ENCODE results near the gene WWOX.

The WWOX gene

DNA sequence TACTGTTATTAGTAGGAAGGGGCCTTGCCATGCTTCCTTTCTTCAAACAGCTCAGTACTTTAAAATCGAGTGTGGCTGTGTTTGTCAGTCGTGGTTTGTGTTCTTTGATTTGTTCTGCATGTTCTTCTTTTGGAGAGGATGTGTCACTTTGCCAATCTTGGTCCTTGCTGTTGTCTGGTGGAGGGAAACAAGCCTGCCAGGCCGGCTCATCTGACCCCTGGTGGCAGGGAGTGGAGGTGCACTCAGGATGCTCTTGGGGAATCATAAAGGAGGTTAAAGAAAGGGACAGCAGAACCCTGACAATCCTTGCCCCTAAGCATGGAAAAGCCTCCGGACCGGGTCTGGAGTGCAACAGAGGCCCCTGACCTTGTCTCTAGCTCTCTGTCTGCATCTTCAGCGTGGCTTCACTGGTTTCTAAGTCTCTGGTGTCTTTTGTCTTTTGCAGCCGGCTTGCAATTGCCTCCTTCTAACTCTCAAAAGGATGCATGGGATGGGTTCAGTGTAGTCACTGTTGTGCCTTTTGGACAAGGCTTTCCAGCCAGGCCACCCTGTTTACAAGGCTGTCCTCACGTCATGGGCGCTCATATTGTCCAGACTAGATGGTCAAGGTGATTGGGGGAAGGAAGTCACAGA lies 135.8 kb downstream of the WWOX start:
- peak; percentile 78 for DNase-seq

DNA sequence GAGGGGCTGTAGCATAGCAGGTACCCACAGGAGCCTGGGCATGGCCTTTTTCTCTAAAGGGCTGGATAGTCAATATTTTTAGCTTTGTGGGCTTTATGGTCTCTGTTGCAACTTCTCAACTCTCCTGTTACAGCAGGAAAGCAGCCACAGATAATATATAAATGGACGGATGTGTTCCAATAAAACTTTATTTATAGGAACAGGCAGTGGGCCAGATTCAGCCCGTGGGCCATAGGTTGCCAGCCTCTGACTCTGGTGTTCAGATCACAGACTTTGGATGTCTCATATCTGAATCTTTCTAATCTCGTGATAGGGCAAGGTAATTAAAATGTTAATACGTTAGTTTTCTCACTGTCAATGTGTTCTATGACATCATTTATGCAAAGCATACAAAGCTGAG lies 136.4 kb downstream of the WWOX start:
- DNase-seq = no peak

DNA sequence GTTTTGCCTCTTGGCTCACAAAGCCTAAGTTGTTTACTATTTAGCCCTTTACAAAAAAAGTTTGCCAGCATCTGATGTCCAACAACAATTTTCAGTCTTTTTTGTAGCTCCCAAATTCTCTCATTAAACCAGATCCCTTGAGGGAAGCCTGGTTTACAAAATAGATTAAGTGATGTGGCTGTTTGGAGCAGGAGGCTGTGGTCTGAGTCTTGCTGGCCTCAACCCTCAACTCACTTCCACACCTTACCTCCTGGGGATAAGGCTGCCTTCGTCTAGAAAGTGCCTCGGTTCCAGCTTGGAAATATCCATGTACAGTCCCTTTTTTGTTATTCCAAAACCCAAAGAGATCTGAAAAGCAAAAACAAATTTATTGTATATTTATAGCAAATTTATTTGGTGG lies 138.4 kb downstream of the WWOX start:
- DNase-seq = no peak

DNA sequence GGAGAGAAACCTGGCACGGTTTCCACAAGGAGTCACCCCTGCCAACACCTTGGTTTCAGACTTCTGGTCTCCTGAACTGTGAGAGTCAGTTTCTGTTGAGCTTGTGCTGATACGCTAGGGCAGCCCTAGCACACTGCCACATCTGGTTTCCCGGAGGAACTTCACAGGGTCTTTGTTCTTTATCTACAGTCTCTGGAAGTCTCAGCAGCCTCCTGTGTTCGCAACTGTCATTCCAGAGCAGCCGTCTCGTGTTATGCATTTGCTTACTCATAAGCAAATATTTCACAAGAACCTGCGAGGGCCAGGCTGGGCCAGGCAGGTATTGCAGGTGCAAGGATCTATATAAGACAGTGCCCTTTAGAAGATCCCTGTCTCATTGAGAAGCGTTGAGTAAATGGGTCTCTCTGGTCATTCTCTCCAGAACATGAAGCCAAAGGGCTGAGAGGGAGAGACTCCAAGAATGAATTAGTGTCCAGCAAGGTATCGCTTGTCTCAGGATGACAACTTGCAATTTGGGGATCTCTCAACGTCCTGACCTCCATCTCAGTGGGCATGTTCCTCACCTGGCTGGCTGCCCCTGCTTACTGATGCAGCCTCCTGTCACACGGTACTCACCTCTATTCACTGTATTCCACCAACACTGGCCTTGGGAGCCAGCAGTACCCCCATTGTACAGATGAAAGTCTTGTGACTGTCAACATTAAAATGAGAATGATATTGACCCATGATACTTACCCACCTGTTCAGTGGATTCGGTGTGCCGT lies 141.2 kb downstream of the WWOX start:
- no peak for DNase-seq

DNA sequence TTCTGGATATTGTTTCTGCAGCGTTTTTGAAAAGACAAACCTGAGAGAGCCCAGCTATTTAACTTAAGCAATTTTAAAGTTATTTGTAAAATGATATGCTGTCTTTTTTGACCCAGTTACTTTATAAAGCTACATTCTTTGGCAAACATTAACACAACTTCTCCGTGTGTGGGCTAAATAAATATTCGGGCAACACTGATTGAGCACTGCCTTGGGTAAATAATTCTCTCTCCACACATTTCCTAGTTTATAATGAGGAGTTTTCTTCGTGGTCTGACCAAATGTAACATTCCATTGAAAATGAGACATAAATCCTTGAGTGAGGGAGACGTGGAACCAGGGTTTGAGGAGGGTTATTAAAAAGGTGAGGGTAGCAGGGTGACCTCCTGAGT lies 142.8 kb downstream of the WWOX start:
- no peak for DNase-seq

DNA sequence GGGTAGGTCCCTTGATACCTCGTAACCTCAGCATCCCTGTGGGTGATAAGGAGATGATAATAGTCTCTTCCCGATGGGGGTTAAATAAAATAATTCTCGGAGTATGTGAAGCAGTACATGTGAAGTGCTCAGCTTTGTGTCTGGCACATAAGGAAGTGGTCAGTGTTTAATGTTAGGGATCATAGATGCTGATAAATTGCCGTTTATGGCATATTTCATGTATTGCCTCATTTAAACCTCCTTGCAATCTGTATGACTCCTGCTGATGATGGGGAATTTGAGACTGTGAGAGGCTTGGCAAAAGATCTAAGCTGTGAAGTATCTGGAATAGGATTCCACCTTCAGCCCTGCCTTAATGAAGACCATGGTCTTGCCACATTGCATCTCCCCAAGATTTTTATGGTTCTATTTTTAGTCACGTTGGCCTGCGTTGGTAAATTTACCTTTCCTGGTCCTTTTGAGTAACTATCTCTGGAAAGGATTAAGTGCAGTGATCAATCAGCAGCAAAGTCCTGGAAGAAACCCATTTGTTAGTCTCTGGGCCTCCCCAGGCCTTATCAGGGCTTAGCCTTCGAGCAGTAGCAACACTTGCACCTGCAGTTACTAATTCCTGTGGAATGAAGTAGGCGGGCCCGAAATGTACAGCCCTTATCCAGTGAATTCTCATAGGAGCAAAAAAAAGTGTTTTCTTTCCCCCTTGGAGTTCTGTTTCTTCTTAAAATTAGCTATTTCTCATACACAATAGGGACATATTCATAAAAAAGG lies 144.9 kb downstream of the WWOX start:
- DNase-seq = no peak

DNA sequence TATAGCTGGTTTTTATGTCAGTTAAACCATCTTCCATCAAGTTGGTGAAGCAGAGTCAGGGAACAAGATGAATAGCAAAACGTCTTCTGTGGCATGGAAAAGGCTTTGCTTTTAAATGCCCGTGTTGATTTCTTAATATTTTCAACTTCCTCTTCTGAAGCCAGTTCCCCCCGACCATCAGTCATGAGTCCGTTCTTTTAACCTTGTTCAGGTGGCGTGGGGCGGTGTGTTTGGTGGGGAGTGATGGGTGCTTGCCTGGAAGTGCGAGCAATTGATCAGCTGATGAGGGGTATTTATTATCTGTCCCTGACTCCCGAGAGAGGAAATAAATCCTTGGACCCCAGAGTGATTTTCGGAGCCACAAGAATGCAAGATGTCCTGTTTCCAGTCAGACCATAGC lies 147.1 kb downstream of the WWOX start:
- DNase-seq = no peak

DNA sequence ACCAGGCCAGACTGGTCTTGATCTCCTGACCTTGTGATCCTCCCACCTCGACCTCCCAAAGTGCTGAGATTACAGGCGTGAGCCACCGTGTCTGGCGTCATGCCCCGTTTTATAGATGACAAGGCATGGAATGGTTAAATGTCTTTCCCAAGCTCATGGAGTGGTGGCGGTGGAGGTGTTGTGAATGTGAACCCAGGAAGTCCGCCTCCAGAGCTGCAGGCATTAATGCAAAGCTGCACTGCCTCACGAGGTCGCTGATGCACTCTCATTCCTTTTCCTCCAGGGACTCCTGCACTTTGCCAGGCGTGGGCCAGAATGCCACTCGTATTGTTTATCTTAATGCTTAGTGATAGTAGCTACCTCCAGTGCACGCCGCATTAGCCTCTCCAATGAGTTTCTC lies 149.6 kb downstream of the WWOX start:
- no peak for DNase-seq

DNA sequence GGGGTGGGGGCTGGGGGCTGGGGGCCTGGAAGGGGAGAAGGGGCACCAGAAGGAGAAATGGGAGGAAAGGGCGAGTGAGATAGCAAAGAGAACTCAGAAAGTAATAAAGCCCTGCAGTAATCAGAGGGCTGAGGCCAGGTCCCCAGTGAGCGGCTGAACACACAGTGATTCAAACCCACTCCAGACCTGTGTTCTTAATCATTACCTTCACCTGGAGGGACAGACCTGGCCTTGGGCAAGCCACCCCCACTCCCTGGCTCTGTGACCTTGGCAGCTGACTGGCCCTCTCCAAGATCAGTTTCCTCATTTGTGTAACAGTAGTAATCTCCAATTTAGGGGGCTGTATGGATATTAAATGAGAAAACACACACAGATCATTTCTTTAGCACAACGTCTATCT lies 150.4 kb downstream of the WWOX start:
- DNase-seq = no peak

DNA sequence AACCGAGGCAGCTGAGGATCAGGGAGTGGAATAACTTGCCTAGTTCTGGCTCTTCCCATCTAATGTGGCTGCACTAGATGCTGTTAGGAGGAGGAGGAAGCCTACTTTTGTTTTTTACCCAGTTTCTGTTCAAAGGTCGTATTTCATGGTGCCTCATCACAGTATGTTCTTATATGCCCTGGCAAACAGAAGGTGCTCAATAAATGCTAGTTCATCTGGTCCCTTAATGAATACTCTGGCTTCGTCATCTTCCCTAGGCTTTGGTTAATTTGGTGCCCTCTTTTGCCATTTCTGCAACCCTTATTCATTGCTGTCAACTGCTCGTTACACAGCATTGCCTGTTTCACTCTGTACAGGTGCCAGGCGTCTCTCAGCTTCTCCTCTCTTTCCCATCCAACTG lies 151.7 kb downstream of the WWOX start:
- no peak for DNase-seq

DNA sequence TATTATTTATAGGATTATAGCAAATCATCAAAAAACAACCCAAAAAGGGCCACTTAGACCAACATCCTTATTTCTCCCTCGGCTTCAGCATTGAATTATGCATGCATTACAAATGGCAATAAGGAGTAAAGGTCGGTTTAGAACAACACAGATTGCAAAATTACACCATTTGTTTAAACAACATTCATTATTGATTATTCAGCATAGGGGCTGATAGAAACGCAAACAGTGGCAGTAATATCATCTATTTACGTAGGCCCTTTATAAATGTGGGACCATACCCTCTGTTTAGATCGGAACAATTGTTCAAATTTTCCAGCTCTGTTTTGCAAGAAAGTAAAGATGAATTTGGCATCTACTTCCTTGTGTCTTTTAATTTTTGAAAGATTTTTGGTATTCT lies 153.3 kb downstream of the WWOX start:
- no peak for DNase-seq

DNA sequence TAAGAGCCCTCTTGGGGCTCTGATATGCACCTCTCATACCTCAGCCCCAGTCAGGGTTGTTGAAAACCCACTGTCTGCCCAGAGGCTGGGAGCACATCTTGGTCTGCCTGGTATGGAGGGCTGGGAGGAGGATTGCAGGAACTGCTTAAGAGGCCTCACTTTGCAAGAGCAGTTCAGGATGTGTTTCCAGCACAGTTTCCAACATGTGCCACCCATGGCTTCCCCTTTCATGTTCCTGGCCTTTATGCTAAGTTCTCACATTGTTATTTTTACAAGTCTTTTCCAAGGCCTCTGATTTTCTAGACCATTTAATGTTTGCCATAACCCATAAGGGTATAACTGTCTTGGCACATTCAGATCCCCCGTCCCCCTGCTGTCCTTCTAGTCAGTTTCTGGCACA lies 155.4 kb downstream of the WWOX start:
- DNase-seq = no peak

DNA sequence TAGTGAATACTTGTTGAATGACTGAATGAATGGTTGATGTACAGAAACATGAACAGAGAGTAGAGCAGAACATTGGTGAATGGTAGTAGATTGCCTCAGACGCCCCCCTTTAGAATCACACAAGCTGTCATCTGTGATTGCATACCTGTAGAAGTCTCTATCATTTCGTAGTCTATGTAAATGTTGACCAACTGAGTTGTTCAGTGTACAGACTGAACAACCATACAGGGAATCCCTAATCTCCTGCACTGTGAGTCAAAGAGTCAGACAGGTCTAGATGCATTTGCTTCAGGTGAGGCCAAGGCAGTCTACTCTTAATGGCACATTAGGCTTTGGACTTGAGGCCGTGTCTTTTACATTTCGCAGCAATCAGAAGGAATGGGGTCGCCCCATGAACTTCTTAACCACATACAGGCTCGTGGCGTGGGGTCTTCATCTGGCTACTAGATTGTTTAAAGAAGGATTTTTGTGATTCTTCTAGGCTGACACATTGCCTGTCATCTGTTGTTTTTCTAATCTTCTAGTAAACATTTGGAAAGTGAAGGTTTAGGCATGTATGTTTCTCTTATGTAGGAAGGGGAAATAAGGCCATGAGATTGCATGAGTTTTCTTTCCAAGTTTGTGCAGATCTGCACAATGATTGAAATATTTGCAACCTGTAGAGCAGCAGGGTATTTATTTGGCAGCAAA lies 157.4 kb downstream of the WWOX start:
- no peak for DNase-seq

DNA sequence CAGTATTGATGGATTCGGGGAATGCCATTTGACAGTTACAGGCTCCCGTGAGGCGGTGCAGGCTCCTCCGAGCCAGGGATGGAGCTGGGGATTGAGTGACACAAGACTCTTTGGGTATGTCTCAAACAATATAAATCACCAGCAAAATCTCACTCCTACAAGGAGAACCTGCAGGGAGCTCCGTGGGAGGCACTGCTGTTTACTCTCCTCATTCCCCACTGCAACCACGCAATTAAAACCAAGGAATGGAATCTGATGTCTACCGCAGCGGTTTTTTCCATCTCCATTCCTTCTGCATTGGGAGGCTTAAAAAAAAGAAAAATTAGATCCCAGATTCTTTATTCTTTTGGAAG lies 157.9 kb downstream of the WWOX start:
- no peak for DNase-seq

DNA sequence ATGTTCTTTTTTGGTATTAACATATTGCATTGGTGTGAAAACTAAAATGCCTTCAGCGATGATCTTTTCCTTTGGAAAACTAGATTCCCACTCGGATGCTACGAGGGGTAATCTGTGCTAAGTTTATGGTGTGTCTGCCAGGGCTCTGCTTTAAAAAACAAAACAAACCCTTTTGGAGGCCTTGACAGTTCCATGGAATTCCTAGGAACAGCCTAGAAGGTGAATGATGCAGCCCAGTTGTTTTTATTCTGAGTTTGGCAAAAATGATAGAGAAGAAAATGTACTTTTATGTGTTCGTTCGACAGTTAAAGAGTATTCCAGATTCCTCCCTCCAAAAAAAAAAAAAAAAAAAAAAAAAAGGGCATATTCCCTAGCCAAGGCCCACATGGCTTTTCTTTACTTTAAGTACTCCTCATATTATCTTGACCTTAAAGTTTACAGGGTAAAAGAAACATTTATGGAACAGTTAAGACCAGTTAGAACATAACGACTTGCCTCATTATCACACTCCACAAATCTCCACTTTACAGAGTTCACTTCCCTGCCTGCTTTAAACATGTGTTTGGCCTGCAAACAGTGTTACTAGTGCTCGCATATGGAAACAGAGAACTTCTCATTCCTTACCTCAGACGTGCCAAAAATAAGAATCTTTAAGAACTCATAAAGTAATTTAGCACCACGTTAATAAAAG lies 159.1 kb downstream of the WWOX start:
- DNase-seq = no peak

DNA sequence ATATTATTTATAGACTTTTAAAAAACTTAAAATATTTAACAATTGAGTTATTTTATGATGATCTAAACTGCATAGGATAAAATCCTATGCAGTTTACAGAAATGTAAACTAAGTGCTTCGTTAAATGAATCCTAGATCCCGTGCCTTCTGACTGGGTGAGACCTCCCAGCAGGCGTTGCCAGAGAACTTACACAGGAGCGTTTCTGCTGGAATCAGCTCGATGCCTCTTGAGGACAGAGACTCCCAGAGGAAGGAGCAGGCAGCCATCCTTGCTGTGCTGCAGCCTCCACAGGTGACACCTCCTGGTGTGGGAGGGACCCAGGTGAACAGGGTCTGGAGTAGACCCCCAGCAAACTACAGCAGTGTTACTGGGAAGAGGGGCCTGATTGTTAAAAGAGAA lies 160.4 kb downstream of the WWOX start:
- DNase-seq = no peak

DNA sequence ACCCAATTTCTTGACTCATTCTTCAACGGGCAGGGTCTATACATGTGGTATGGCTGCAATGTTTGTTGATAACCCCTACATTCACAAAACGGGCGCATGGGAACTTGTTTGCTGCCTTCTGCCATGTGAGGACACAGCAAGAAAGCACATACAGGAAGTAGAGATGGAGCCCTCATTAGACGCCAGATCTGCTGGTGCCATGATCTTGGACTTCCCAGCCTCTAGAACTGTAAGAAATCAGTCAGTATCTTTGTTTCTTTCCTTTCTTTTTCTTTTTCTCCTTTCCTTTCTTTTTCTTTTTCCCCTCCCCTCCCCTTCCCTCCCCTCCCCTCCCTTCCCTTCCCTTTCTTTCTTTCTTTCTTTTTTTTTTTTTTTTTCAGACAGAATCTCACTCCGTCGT lies 165.2 kb downstream of the WWOX start:
- DNase-seq = no peak

DNA sequence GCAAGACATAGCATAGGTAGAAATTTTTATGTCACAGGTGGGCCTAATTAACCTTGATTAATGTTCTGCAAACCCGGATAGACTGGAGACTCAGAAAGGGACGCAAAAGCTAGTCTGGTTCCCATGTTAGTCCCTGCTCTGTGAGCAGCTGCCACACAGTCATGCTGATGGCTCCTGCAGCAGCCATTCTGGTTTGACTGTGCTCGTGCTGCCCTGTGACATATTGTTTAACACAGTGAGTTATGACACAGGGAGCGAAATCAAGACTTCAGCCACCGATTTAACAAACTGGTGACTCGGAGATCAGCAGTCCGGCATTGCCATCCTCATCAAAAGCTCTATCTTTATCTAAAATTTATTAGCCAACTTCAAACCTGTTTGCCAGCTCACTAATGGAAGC lies 169.8 kb downstream of the WWOX start:
- DNase-seq = no peak

DNA sequence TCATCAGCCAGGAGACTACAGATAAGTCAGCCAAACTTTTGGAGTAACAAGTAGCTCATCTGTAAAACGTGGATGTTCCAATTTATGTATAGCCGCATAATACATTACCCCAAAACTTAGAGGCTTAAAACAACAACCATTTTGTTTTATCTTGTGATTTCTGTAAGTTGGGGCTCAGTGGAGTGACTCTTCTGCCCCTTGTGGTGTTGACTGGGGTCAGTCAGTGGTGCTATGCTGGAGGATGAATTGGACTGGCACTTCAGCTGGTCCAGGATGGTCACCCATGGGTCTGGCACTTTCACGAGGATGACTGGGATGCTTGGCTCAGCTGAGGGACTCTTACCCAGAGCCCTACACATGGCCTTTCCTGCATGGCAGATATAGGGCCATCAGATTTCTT lies 172.5 kb downstream of the WWOX start:
- DNase-seq = no peak

DNA sequence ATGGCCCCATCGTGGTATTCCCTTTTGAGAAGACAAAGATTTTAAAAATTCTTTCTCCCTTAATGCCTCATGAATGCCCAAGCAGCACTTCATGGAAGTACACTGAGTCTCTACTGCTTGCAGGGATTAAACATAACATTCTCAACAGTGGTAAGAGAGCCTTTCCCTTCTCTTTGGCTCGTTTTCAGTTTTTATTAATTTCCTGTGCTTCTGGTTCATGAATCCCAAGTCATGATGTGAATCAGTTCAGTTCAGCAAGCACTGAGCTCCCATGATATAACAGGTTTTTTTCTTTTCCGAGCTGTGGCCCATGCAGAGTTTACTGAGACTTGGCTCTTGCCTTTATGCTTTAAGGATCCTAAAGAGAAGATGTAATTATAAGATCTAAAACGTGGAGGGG lies 175.3 kb downstream of the WWOX start:
- no peak for DNase-seq

DNA sequence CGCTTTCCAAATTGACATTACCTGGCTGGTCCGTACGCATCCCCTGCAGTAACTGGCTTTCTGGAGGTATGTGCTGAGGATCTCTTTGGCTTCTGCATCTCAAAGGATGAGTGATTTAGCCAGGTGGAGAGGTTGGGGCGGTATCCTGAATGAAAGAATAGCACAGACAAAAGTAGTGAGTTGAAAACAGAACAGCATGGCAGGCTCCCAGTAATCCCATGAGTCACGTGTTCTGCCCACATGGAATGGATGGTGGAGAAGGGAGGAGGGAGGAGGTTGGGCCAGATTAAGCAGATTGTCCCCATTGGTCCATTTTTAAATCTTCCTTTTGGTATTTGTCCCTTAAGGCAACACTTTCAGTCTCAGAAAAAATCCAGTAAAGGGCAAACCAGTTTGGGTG lies 176.0 kb downstream of the WWOX start:
- no peak for DNase-seq

DNA sequence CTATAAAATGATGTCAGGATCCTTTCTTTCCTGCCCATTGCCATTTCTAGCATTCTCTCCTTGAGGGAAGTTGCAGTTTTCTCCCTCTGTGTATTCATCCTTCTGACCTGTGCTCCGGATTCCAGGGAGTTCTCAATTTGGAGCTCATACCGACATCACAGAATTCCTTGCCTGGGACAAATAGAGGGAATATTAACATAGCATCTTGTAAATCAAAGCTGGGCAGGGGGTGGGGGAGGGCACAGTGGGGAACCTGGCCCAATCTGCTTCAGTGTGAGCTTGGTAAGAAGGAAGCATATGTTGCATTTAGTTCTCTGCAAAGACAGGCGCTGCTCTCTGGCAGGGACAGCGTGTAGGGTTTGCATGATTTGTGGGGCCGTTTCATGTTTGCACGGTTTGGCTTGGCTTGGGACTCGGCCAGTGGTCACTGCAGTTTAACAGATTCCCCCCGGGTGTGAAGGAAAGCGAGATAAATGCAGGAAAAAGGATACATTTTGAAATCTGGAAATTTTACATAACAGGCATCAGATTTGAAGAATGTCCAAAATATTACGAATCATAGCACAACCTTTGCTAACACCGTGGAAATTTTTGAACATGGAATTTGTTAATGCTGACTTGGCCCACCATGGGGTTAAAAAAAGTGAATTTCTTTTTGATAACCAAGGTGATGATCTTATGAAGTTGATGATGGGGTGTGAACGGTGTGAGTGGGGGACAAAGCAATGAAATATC lies 178.0 kb downstream of the WWOX start:
- DNase-seq = no peak
